Measurements from ENCODE around the gene ARHGEF38.

GRCh38 chr4:105569866-105570236 lies 17.4 kb downstream of the ARHGEF38 start:
- no peak for TF ChIP-seq EZH2 (IDR thresholded peaks at IDR 0.05; ENCODE audit: borderline replicate concordance, low read length)
- TF ChIP-seq CTCF (IDR thresholded peaks at IDR 0.05; ENCODE audit: low read length): no peak

Data from OCI-LY1 (cell line).